ENCODE results near the gene RTL3. TPM values are rescaled to one million over a fixed set of nuclear protein-coding genes. Genes with fewer than 3 reads are reported as not detected.
A peak's percentile ranks its signal among the peaks of the same experiment; 100 is the strongest.

Gene RTL3
- total and polyA plus RNA-seq, 2 of the 4 experiments (the other 2 are of a cell fraction), result 1.1 TPM

DNA sequence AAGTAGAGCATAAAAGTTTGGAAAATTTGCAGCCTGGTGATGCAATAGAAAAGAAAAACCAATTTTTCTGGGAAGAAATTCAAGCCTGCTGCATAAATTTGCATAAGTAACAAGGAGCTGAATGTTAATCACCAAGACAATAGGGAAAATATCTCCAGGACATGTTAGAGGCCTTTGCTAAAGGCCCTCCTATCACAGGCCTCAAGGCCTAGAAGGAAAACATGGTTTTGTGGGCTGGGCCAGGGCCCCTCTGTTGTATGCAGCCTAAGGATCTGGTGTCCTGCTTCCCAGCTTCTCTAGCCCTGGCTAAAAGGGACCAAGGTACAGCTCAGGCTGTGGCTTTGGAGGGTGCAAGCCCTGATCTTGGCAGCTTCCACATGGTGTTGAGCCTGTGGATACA, 6.2 kb upstream of the RTL3 start:
- ATAC-seq (ENCODE audit: low read depth), result no peak
- TF ChIP-seq RCOR1 (IDR thresholded peaks at IDR 0.05; ENCODE audit: insufficient replicate concordance, low read length) (no peak), RAD21 (IDR thresholded peaks at IDR 0.05; ENCODE audit: low read length) (no peak), CTCF (conservative IDR thresholded peaks at IDR 0.05; ENCODE audit: low read depth, low read length) (no peak), BHLHE40 (IDR thresholded peaks at IDR 0.05; ENCODE audit: low read depth, low read length) (no peak), MXI1 (IDR thresholded peaks at IDR 0.05; ENCODE audit: borderline replicate concordance, low read depth, low read length) (no peak), ELK1 (IDR thresholded peaks at IDR 0.05; ENCODE audit: borderline replicate concordance, low read depth, low read length) (no peak), POLR2A (IDR thresholded peaks at IDR 0.05; ENCODE audit: low read depth, low read length) (no peak), MAZ (IDR thresholded peaks at IDR 0.05; ENCODE audit: borderline replicate concordance, low read depth, low read length) (no peak), CHD1 (IDR thresholded peaks at IDR 0.05; ENCODE audit: low read depth, low read length) (no peak), RFX5 (IDR thresholded peaks at IDR 0.05; ENCODE audit: low read depth, low read length) (no peak), CEBPB (IDR thresholded peaks at IDR 0.05; ENCODE audit: low read depth, low read length) (no peak), SMC3 (IDR thresholded peaks at IDR 0.05; ENCODE audit: low read depth, low read length) (no peak), FOS (IDR thresholded peaks at IDR 0.05; ENCODE audit: low read depth, low read length) (no peak), MAFK (IDR thresholded peaks at IDR 0.05; ENCODE audit: low read depth, low read length) (no peak), NFE2L2 (IDR thresholded peaks at IDR 0.05; ENCODE audit: low read depth, low read length) (no peak)
- TF ChIP-seq, protein P1, sequence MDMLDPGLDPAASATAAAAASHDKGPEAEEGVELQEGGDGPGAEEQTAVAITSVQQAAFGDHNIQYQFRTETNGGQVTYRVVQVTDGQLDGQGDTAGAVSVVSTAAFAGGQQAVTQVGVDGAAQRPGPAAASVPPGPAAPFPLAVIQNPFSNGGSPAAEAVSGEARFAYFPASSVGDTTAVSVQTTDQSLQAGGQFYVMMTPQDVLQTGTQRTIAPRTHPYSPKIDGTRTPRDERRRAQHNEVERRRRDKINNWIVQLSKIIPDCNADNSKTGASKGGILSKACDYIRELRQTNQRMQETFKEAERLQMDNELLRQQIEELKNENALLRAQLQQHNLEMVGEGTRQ (IDR thresholded peaks at IDR 0.05; ENCODE audit: low read depth, low read length), result no peak
- no peak overlapping the region for H3K27ac ChIP-seq (ENCODE audit: insufficient read depth, low read length)
- no peaks in the 10 kb centered on the region for H3K9me3 ChIP-seq (ENCODE audit: control insufficient read depth, insufficient read depth, low read length)
- no peak for DNase-seq
- no peak overlapping the region for H4K91ac ChIP-seq (ENCODE audit: insufficient read depth, low read depth, low read length)
- no peak overlapping the region for H3K9ac ChIP-seq (ENCODE audit: low read depth, low read length)
- no peaks in the 10 kb centered on the region for H3K79me1 ChIP-seq (ENCODE audit: low read depth in 1 of 2, low read length in 2 of 2)
- no peak overlapping the region for H3K18ac ChIP-seq (ENCODE audit: low read depth, low read length)
- no TSS peak for BruUV-seq (replicated peaks)
- no peak overlapping the region for H2BK5ac ChIP-seq (ENCODE audit: low read depth, low read length, poor library complexity, severe bottlenecking)
- H4K8ac ChIP-seq (ENCODE audit: low read depth in 2 of 2, low read length in 2 of 2), result 0 out of 4 replicates have a peak overlapping the region, but pooled peaks of 1 of the 2 experiments have one; percentile 7
- H3K14ac ChIP-seq (replicated peaks; ENCODE audit: low read depth, low read length), result no peak overlapping the region
- no peak overlapping the region for H2AK5ac ChIP-seq (ENCODE audit: low read depth, low read length)
- no peak overlapping the region for H2BK15ac ChIP-seq (ENCODE audit: low read depth, low read length)
- no peaks in the 10 kb centered on the region for H3K36me3 ChIP-seq (ENCODE audit: control insufficient read depth, insufficient read depth, low read length)
- ChIA-PET POLR2A (ENCODE audit: unreplicated experiment) (no interaction called here), CTCF (no interaction called here)
- no peaks in the 10 kb centered on the region for H3K9me1 ChIP-seq (ENCODE audit: insufficient read depth, low read length)
- H3K4me1 ChIP-seq (ENCODE audit: control insufficient read depth, insufficient read depth, low read length), result no peaks in the 10 kb centered on the region; the same call in 1 of the 2 replicates
- no peak overlapping the region for H3K4me2 ChIP-seq (ENCODE audit: low read depth, low read length)
- H3K4me3 ChIP-seq (ENCODE audit: insufficient read depth, low read depth, low read length), result no peak overlapping the region
- no peak overlapping the region; the same call in 1 of the 2 replicates for H2BK120ac ChIP-seq (ENCODE audit: low read depth, low read length)
- H4K20me1 ChIP-seq (ENCODE audit: insufficient read depth, low read length), result no peaks in the 10 kb centered on the region
- intact Hi-C loops (cut with micrococcal nuclease), result loop anchor here (10.0 kb wide), 1 partner anchor 61 kb away; no protein-coding TSS in a partner anchor
- no peak overlapping the region for H2AK9ac ChIP-seq (replicated peaks; ENCODE audit: low read depth, low read length, poor library complexity)
- no peak overlapping the region for H3K4ac ChIP-seq (ENCODE audit: low read depth, low read length)
- H3K56ac ChIP-seq (ENCODE audit: extremely low read depth, insufficient read depth, low read length), result no peak overlapping the region
- H4K5ac ChIP-seq (ENCODE audit: low read depth, low read length), result no peak overlapping the region
- in situ Hi-C loops (cut with MboI; ENCODE audit: low sequenced_read_pairs), result no loop called here
- no peak overlapping the region for H3K23ac ChIP-seq (ENCODE audit: low read depth, low read length)
- dilution Hi-C loops (cut with HindIII; ENCODE audit: low sequenced_read_pairs, unreplicated experiment), result no loop called here
- 0 out of 2 replicates have a peak overlapping the region, but pooled peaks have one; percentile 10 for H2BK20ac ChIP-seq (ENCODE audit: low read depth, low read length)
- H3K27me3 ChIP-seq (ENCODE audit: control insufficient read depth, insufficient read depth, low read length), result no peaks in the 10 kb centered on the region
- no peak overlapping the region for H2AFZ ChIP-seq (replicated peaks; ENCODE audit: low read length, poor library complexity)

Measured in IMR-90 (cell line).